K562 (cell line): ENCODE measurements around the gene ANO4. TPM values are rescaled to one million over a fixed set of nuclear protein-coding genes. Genes with fewer than 3 reads are reported as not detected.

Experiments used
- ATAC-seq: fragments of 200-7000 bp; cut with Tn5 transposase; 3 replicates; pipeline ENCODE4 v1.9.1; 2020; ENCODE audit warnings: moderate library complexity
- BruUV-seq: library from RNA; stranded (reverse); fragments of 400-500 nt; replicated peaks from 2 replicates; lab custom pipeline; 2021; lab: Mats Ljungman, UMichigan
- CTCF ChIA-PET: fragments of 300-600 bp; formaldehyde crosslinking; extraction: SDS; loops from one replicate; lab custom pipeline; 2021; ENCODE audit warnings: low intra/inter-chr PET ratio; lab: Yijun Ruan, JAX
- POLR2A ChIA-PET: fragments of 300-600, 350-650 bp; sonication (Branson Sonifier 250); formaldehyde crosslinking; extraction: SDS; loops from one replicate; lab custom pipeline; 2021; ENCODE audit warnings: antibody characterized with exemption, inconsistent platforms; lab: Yijun Ruan, JAX
- DNase-seq, 4 experiments: peaks; one replicate each; pipeline versions ENCODE4 v3.0.0 to v3.0.0-alpha.2; 2011 to 2018; ENCODE audit warnings: low spot score in 3 of 4, mixed read lengths in 3 of 4; ENCODE audit errors: extremely low read depth in 1 of 4
- FAIRE-seq: peaks from 2 replicates; lab custom pipeline; 2011; peaks lifted over from hg19 to GRCh38; lab: Jason Lieb, UNC
- H2AFZ ChIP-seq: 2 replicates; pipeline ENCODE4 v1.6.0; 2011; ENCODE audit warnings: low read depth, low read length, control low read depth, inconsistent platforms
- H3K27ac ChIP-seq: fragments of 200-600 bp; 3 replicates; pipeline ENCODE4 v1.8.0; 2011; ENCODE audit warnings: low read depth, mild to moderate bottlenecking, control low read depth, inconsistent platforms, low read length, moderate library complexity, mixed read lengths; ENCODE audit errors: extremely low read depth
- H3K27me3 ChIP-seq, 2 experiments: fragments of 300-600 bp in 1 of 2; 2 replicates in 1 of 2; 3 replicates in 1 of 2; pipeline versions ENCODE4 v1.6.0 to v1.8.0; 2011; ENCODE audit warnings: inconsistent platforms in 2 of 2, low read length in 2 of 2, mild to moderate bottlenecking in 1 of 2, mixed read lengths in 1 of 2, moderate library complexity in 1 of 2; ENCODE audit not compliant: control insufficient read depth in 2 of 2, insufficient read depth in 2 of 2
- H3K36me3 ChIP-seq: fragments of 300-600 bp; 3 replicates; pipeline ENCODE4 v1.8.0; 2011; ENCODE audit warnings: mild to moderate bottlenecking, low read length, inconsistent platforms; ENCODE audit not compliant: control insufficient read depth, insufficient read depth
- H3K4me1 ChIP-seq, 2 experiments: fragments of 200-600 bp in 1 of 2; replicated peaks in 1 of 2; 2 replicates in 1 of 2; 3 replicates in 1 of 2; pipeline versions ENCODE4 v1.5.1 to v1.8.0; 2011; ENCODE audit warnings: inconsistent platforms in 2 of 2, low read length in 2 of 2, mild to moderate bottlenecking in 1 of 2, mixed read lengths in 1 of 2, moderate library complexity in 1 of 2; ENCODE audit not compliant: control insufficient read depth in 2 of 2, insufficient read depth in 2 of 2
- H3K4me2 ChIP-seq: 2 replicates; pipeline ENCODE4 v1.6.1; 2011; ENCODE audit warnings: low read length, control low read depth, inconsistent platforms, mixed read lengths; ENCODE audit not compliant: insufficient read depth
- H3K4me3 ChIP-seq: fragments of 200-600 bp; sonication (generic), shearing (Covaris generic); 2 replicates; pipeline ENCODE4 v1.5.1; 2016; ENCODE audit warnings: control low read depth, inconsistent platforms
- H3K79me2 ChIP-seq: fragments of 200-600 bp; 3 replicates; pipeline ENCODE4 v1.8.0; 2011; ENCODE audit warnings: low read length, inconsistent platforms; ENCODE audit not compliant: control insufficient read depth, insufficient read depth
- H3K9ac ChIP-seq, 2 experiments: 2 replicates each; pipeline versions ENCODE4 v1.6.0 to v1.6.1; 2011; ENCODE audit warnings: low read depth in 2 of 2, low read length in 2 of 2, control low read depth in 1 of 2, inconsistent platforms in 1 of 2, mild to moderate bottlenecking in 1 of 2, mixed read lengths in 1 of 2; ENCODE audit not compliant: insufficient read depth in 1 of 2
- H3K9me1 ChIP-seq: one replicate; pipeline ENCODE4 v1.6.0; 2011; ENCODE audit warnings: inconsistent platforms, mild to moderate bottlenecking, low read length, moderate library complexity; ENCODE audit not compliant: control insufficient read depth, insufficient read depth
- H3K9me3 ChIP-seq: replicated peaks from 2 replicates; pipeline ENCODE4 v1.5.1; 2011; ENCODE audit warnings: low read depth, low read length, inconsistent platforms; ENCODE audit not compliant: control insufficient read depth, insufficient read depth
- H4K20me1 ChIP-seq: replicated peaks from 2 replicates; pipeline ENCODE4 v1.6.1; 2011; ENCODE audit warnings: low read length, inconsistent platforms, mixed read lengths; ENCODE audit not compliant: control insufficient read depth, insufficient read depth
- E2F3 ChIP-seq: fragments of 250-450 bp; sonication (Bioruptor Pico); IDR thresholded peaks from 2 replicates; pipeline ENCODE4 v1.4.0; 2020; ENCODE audit warnings: mild to moderate bottlenecking
- EP400 ChIP-seq: fragments of 450-650 bp; IDR thresholded peaks from 2 replicates; pipeline ENCODE4 v1.6.1; 2017; ENCODE audit warnings: antibody characterized with exemption, mild to moderate bottlenecking, moderate library complexity
- ESRRA ChIP-seq: fragments of 450-650 bp; IDR thresholded peaks from 2 replicates; pipeline ENCODE4 v1.6.1; 2014; ENCODE audit warnings: low read depth, mild to moderate bottlenecking, moderate library complexity, borderline replicate concordance
- GTF2E2 ChIP-seq: fragments of 200-800 bp; sonication (Bioruptor generic); IDR thresholded peaks from 2 replicates; pipeline ENCODE4 v1.6.1; 2016; ENCODE audit warnings: missing genetic modification characterization, missing compliant biosample characterization
- MAFF ChIP-seq: IDR thresholded peaks from 2 replicates; pipeline ENCODE4 v1.6.1; 2012; ENCODE audit warnings: low read length, improper control_type of control experiment
- PHF20 ChIP-seq: fragments of 450-650 bp; IDR thresholded peaks from 2 replicates; pipeline ENCODE4 v1.6.1; 2018; ENCODE audit not compliant: partially characterized antibody
- TGIF2 ChIP-seq: sonication (generic); formaldehyde crosslinking; IDR thresholded peaks from 2 replicates; pipeline ENCODE4 v1.8.1; 2022; ENCODE audit warnings: mild to moderate bottlenecking, missing genetic modification reagents, moderate library complexity
- ZNF121 ChIP-seq: sonication (generic); formaldehyde crosslinking; conservative IDR thresholded peaks from 2 replicates; pipeline ENCODE4 v1.8.0; 2022; ENCODE audit warnings: missing genetic modification reagents
- whole genome bisulfite sequencing: fragments of 100-300 bp; shearing (Covaris generic); methylation state at CpG from one replicate; pipeline ENCODE4 v1.1.6; 2016; ENCODE audit warnings: low coverage, mixed read lengths; ENCODE audit not compliant: insufficient coverage; ENCODE audit errors: missing lambda C conversion rate; 5-methylcytosine and 5-hydroxymethylcytosine counted together
- in situ Hi-C: fragments of 300-500 bp; cut with MboI; formaldehyde crosslinking; loops from 4 replicates; pipeline ENCODE4 v1.15.0; 2018; ENCODE audit warnings: inconsistent platforms, mixed read lengths
- intact Hi-C: fragments of 100-400 bp; cut with micrococcal nuclease; formaldehyde crosslinking; loops from 2 replicates; pipeline ENCODE4 v1.14.2; 2022
- polyA plus RNA-seq, 8 experiments: library from polyadenylated mRNA; depleted of rRNA in 4 of 8; stranded (reverse) in 5 of 8; unstranded in 3 of 8; fragments of >200 nt; fragmentation: Nextera tagmentation in 2 of 8; fragmentation: Illumina TruSeq in 1 of 8; extraction: Ambion mirVana in 2 of 8; extraction: Trizol in 1 of 8; gene quantifications; 2 replicates each; pipeline versions ENCODE4 v1.2.1 to v1.2.3, GENCODE V29; 2011 to 2014; ENCODE audit warnings: inconsistent platforms in 1 of 8, missing spikeins in 1 of 8
- total RNA-seq, 7 experiments: library from RNA; depleted of rRNA in 6 of 7; stranded (reverse); fragments of >200 nt in 6 of 7; fragmentation: Illumina TruSeq in 2 of 7; extraction: Trizol in 2 of 7; gene quantifications; 2 replicates each; pipeline versions ENCODE4 v1.2.1 to v1.2.3, GENCODE V29; 2011 to 2021; ENCODE audit warnings: low replicate concordance in 1 of 7
- TF ChIP-seq, protein P1 (sequence below), 3 experiments: IDR thresholded peaks in 2 of 3; conservative IDR thresholded peaks in 1 of 3; 2 replicates each; pipeline ENCODE4 v1.5.1; 2011 to 2012; ENCODE audit warnings: low read length in 3 of 3, mild to moderate bottlenecking in 3 of 3, control low read depth in 2 of 3, improper control_type of control experiment in 1 of 3, inconsistent platforms in 1 of 3, low read depth in 1 of 3, mixed read lengths in 1 of 3, moderate library complexity in 1 of 3; ENCODE audit not compliant: insufficient read depth in 2 of 3
- TF ChIP-seq, protein P2 (sequence below): fragments of 250-450 bp; sonication (Bioruptor Pico); IDR thresholded peaks from 2 replicates; pipeline ENCODE4 v1.8.0; 2022; ENCODE audit warnings: inconsistent platforms

ANO4 gene
- total and polyA plus RNA-seq, 9 of the 15 experiments (the other 6 are each of a cell fraction or from before 2014, with no cell fraction given) = not detected

DNA sequence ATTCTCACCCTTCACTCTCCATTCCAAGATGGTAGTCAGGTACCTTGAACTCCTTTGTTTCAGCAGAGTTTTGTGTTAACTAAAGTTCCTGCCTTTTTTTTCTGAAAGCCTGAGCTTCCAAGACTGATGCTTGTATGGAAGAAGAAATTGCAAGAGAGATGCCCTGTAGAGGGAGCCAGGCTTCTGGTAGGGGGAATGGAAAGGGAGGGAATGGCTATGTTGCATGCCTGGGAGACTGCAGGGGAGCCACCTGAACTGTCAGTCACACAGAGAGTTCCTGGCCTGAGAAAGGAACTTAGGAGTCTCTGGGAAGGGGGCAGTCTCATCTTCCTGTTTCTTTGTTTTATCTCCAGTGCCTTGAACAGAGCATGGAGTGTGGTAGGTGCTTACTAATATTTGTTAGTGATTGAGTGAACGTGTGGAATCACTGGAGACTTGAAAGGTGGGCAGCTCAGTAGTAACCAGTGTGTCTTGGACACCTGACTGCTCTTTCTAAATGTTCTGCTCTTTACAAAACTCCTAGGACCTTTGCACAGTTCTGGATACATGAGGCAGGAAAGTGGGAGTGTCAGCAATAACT, 132.2 kb downstream of the ANO4 start:
- POLR2A ChIA-PET = no interaction called here
- no peaks in the 10 kb centered on the region for H3K79me2 ChIP-seq
- H3K9ac ChIP-seq = no peak overlapping the region
- TF ChIP-seq, protein P1, sequence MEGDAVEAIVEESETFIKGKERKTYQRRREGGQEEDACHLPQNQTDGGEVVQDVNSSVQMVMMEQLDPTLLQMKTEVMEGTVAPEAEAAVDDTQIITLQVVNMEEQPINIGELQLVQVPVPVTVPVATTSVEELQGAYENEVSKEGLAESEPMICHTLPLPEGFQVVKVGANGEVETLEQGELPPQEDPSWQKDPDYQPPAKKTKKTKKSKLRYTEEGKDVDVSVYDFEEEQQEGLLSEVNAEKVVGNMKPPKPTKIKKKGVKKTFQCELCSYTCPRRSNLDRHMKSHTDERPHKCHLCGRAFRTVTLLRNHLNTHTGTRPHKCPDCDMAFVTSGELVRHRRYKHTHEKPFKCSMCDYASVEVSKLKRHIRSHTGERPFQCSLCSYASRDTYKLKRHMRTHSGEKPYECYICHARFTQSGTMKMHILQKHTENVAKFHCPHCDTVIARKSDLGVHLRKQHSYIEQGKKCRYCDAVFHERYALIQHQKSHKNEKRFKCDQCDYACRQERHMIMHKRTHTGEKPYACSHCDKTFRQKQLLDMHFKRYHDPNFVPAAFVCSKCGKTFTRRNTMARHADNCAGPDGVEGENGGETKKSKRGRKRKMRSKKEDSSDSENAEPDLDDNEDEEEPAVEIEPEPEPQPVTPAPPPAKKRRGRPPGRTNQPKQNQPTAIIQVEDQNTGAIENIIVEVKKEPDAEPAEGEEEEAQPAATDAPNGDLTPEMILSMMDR (IDR thresholded peaks at IDR 0.05 in 2 of 3, conservative IDR thresholded peaks at IDR 0.05 in 1 of 3; ENCODE audit: insufficient read depth in 2 of 3, low read depth in 1 of 3, low read length in 3 of 3) = 0 out of 6 replicates have a peak, but pooled peaks of 1 of the 3 experiments have one; percentile 2
- no peak for TF ChIP-seq PHF20
- TF ChIP-seq, all 486 proteins: peak for 1
- H3K4me1 ChIP-seq = no peaks in the 10 kb centered on the region
- H3K27me3 ChIP-seq = no peaks in the 10 kb centered on the region
- FAIRE-seq (no peak), DNase-seq (peak in 1 of 4 experiments; percentile 2), ATAC-seq (no peak)
- in situ Hi-C loops (no loop called here), intact Hi-C loops (no loop called here)
- H3K27ac ChIP-seq = no peak overlapping the region
- WGBS = 0% methylated on average over 1 of the region's 1 CpG
- no peak overlapping the region for H3K4me2 ChIP-seq
- BruUV-seq = no TSS peak
- no peak overlapping the region for H3K4me3 ChIP-seq
- no peak overlapping the region for H2AFZ ChIP-seq
- CTCF ChIA-PET = no interaction called here
- H3K36me3 ChIP-seq = no peaks in the 10 kb centered on the region
- no peaks in the 10 kb centered on the region for H3K9me1 ChIP-seq
- no peaks in the 10 kb centered on the region for H3K9me3 ChIP-seq
- no peaks in the 10 kb centered on the region for H4K20me1 ChIP-seq

DNA sequence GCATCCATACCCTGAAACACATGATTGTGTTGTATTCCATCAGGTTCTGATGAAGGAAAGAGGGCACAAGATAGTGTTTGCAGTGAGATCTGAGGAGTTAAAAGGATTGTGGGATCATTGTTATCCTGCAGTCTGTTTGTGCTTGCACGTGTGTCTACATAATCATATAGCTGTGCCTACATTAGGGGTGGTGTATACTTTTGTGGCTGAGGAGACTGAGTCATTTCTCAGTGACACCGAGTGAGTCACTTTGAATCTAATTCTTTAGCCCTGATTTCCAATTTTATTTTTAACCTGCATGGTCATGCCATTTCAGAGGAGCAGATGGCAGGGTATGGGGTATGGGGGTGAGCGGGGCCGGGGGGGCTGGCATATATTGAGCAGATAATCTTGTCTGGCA, 133.2 kb downstream of the ANO4 start:
- DNase-seq (no peak), FAIRE-seq (no peak), ATAC-seq (no peak)
- H3K36me3 ChIP-seq = no peaks in the 10 kb centered on the region
- intact Hi-C loops (no loop called here), in situ Hi-C loops (no loop called here)
- H3K27ac ChIP-seq = no peak overlapping the region
- POLR2A ChIA-PET = no interaction called here
- no peak overlapping the region for H2AFZ ChIP-seq
- H3K27me3 ChIP-seq = no peaks in the 10 kb centered on the region
- no peaks in the 10 kb centered on the region for H3K9me3 ChIP-seq
- no peaks in the 10 kb centered on the region for H3K79me2 ChIP-seq
- H3K4me3 ChIP-seq = no peak overlapping the region
- H4K20me1 ChIP-seq = no peaks in the 10 kb centered on the region
- WGBS = 0% methylated on average over 4 of the region's 4 CpGs
- no peaks in the 10 kb centered on the region for H3K9me1 ChIP-seq
- BruUV-seq = no TSS peak
- CTCF ChIA-PET = no interaction called here
- H3K4me2 ChIP-seq = no peak overlapping the region
- H3K9ac ChIP-seq = no peak overlapping the region
- H3K4me1 ChIP-seq = no peaks in the 10 kb centered on the region
- TF ChIP-seq EP400 = no peak
- no peak for TF ChIP-seq TGIF2
- TF ChIP-seq, protein P2, sequence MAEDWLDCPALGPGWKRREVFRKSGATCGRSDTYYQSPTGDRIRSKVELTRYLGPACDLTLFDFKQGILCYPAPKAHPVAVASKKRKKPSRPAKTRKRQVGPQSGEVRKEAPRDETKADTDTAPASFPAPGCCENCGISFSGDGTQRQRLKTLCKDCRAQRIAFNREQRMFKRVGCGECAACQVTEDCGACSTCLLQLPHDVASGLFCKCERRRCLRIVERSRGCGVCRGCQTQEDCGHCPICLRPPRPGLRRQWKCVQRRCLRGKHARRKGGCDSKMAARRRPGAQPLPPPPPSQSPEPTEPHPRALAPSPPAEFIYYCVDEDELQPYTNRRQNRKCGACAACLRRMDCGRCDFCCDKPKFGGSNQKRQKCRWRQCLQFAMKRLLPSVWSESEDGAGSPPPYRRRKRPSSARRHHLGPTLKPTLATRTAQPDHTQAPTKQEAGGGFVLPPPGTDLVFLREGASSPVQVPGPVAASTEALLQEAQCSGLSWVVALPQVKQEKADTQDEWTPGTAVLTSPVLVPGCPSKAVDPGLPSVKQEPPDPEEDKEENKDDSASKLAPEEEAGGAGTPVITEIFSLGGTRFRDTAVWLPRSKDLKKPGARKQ (CRISPR knock-in tag) = no peak
- no peak for TF ChIP-seq ZNF121 (CRISPR knock-in tag)
- no peak for TF ChIP-seq ESRRA
- no peak for TF ChIP-seq E2F3
- TF ChIP-seq GTF2E2 (tag) = no peak
- no peak for TF ChIP-seq MAFF
